SK-N-SH (cell line): ENCODE data around the gene ELOVL2. TPM values are rescaled to one million over a fixed set of nuclear protein-coding genes. Genes with fewer than 3 reads are reported as not detected.

Experiments
- CTCF ChIA-PET: fragments of 300-600, 350-600 bp; formaldehyde crosslinking; extraction: SDS; loops from one replicate; lab custom pipeline; 2021; lab: Yijun Ruan, JAX
- POLR2A ChIA-PET: fragments of 350-600 bp; sonication (Branson Sonifier 250); formaldehyde crosslinking; extraction: SDS; loops from one replicate; lab custom pipeline; 2020; ENCODE audit warnings: antibody characterized with exemption, inconsistent platforms; lab: Yijun Ruan, JAX
- DNase-seq: peaks from one replicate; pipeline ENCODE4 v3.0.0; 2012
- H2AFZ ChIP-seq: fragments of 200-600 bp; sonication (generic); 2 replicates; pipeline ENCODE4 v1.8.1; 2016; ENCODE audit warnings: antibody characterized with exemption, mild to moderate bottlenecking, low read depth
- H3F3A ChIP-seq: fragments of 200-600 bp; sonication (generic); replicated peaks from 2 replicates; pipeline ENCODE3; 2016; ENCODE audit warnings: antibody characterized with exemption, mild to moderate bottlenecking; ENCODE audit not compliant: insufficient read depth
- H3K27ac ChIP-seq, 2 experiments: fragments of 200-500 bp in 1 of 2; fragments of 200-600 bp in 1 of 2; sonication (Bioruptor generic) in 1 of 2; sonication (generic), shearing (Covaris generic) in 1 of 2; 2 replicates each; pipeline versions ENCODE4 v1.5.1 to v1.6.1; 2014 to 2016; ENCODE audit warnings: low read depth in 2 of 2, inconsistent platforms in 1 of 2, low read length in 1 of 2, mild to moderate bottlenecking in 1 of 2, mixed read lengths in 1 of 2
- H3K27me3 ChIP-seq: fragments of 200-600 bp; sonication (generic), shearing (Covaris generic); 2 replicates; pipeline ENCODE4 v1.6.1; 2016; ENCODE audit warnings: mixed run types; ENCODE audit not compliant: insufficient read depth
- H3K36me3 ChIP-seq, 2 experiments: fragments of 200-500 bp in 1 of 2; fragments of 200-600 bp in 1 of 2; sonication (Bioruptor generic) in 1 of 2; sonication (generic) in 1 of 2; replicated peaks in 1 of 2; 2 replicates each; pipeline versions ENCODE3 to v1.5.1; 2014 to 2016; ENCODE audit warnings: low read length in 1 of 2, mild to moderate bottlenecking in 1 of 2; ENCODE audit not compliant: insufficient read depth in 2 of 2, control insufficient read depth in 1 of 2
- H3K4me1 ChIP-seq, 2 experiments: fragments of 200-500 bp in 1 of 2; fragments of 200-600 bp in 1 of 2; sonication (Bioruptor generic) in 1 of 2; sonication (generic), shearing (Covaris generic) in 1 of 2; 2 replicates each; pipeline versions ENCODE4 v1.5.1 to v1.6.1; 2014 to 2016; ENCODE audit warnings: low read depth in 1 of 2, low read length in 1 of 2, mixed run types in 1 of 2; ENCODE audit not compliant: insufficient read depth in 2 of 2, control insufficient read depth in 1 of 2
- H3K4me2 ChIP-seq: fragments of 200-600 bp; sonication (generic), shearing (Covaris generic); 2 replicates; pipeline ENCODE4 v1.6.1; 2017; ENCODE audit warnings: mixed run types
- H3K4me3 ChIP-seq, 2 experiments: fragments of 200-500 bp in 1 of 2; fragments of 200-600 bp in 1 of 2; sonication (Bioruptor generic) in 1 of 2; sonication (generic), shearing (Covaris generic) in 1 of 2; 2 replicates each; pipeline versions ENCODE4 v1.5.1 to v1.8.1; 2014 to 2016; ENCODE audit warnings: low read depth in 2 of 2, inconsistent platforms in 1 of 2, low read length in 1 of 2, mild to moderate bottlenecking in 1 of 2, mixed read lengths in 1 of 2, moderate library complexity in 1 of 2
- H3K79me2 ChIP-seq: fragments of 200-600 bp; sonication (generic); 2 replicates; pipeline ENCODE4 v1.8.1; 2017; ENCODE audit warnings: mild to moderate bottlenecking; ENCODE audit not compliant: insufficient read depth
- H3K9ac ChIP-seq: fragments of 200-600 bp; sonication (generic); 2 replicates; pipeline ENCODE4 v1.6.1; 2017; ENCODE audit warnings: mixed run types
- H3K9me2 ChIP-seq: fragments of 200-600 bp; sonication (generic); 2 replicates; pipeline ENCODE4 v1.6.1; 2017; ENCODE audit warnings: mixed run types
- H3K9me3 ChIP-seq: fragments of 200-600 bp; sonication (generic); 2 replicates; pipeline ENCODE4 v1.6.1; 2017; ENCODE audit warnings: mixed run types, mild to moderate bottlenecking, moderate library complexity
- H4K20me1 ChIP-seq: fragments of 200-600 bp; sonication (generic); 2 replicates; pipeline ENCODE4 v1.6.1; 2017; ENCODE audit warnings: mild to moderate bottlenecking, mixed run types; ENCODE audit not compliant: insufficient read depth
- CHD2 ChIP-seq: fragments of 150-350 bp; IDR thresholded peaks from 2 replicates; pipeline ENCODE4 v1.6.1; 2018; ENCODE audit warnings: low read length; ENCODE audit not compliant: partially characterized antibody
- ELF1 ChIP-seq: IDR thresholded peaks from 2 replicates; pipeline ENCODE4 v1.4.0; 2012
- EP300 ChIP-seq, 2 experiments: IDR thresholded peaks; 2 replicates each; pipeline versions ENCODE4 v1.4.0 to v1.6.1; 2012; ENCODE audit warnings: borderline replicate concordance in 1 of 2, low read depth in 1 of 2, low read length in 1 of 2
- FOSL2 ChIP-seq: IDR thresholded peaks from 2 replicates; pipeline ENCODE4 v1.4.0; 2012; ENCODE audit warnings: low read depth, mild to moderate bottlenecking, moderate library complexity, borderline replicate concordance
- FOXM1 ChIP-seq: IDR thresholded peaks from 2 replicates; pipeline ENCODE4 v1.4.0; 2012; ENCODE audit warnings: low read depth, mild to moderate bottlenecking
- JUND ChIP-seq: IDR thresholded peaks from 2 replicates; pipeline ENCODE4 v1.4.0; 2012
- MEF2A ChIP-seq: IDR thresholded peaks from 2 replicates; pipeline ENCODE4 v1.4.0; 2012; ENCODE audit warnings: low read depth, borderline replicate concordance
- MXI1 ChIP-seq: IDR thresholded peaks from 2 replicates; pipeline ENCODE4 v1.6.1; 2012; ENCODE audit warnings: mild to moderate bottlenecking, low read depth, low read length, improper control_type of control experiment
- NFIC ChIP-seq: IDR thresholded peaks from 2 replicates; pipeline ENCODE4 v1.4.0; 2012; ENCODE audit warnings: borderline replicate concordance
- NRF1 ChIP-seq: IDR thresholded peaks from 2 replicates; pipeline ENCODE4 v1.6.1; 2012; ENCODE audit warnings: low read depth, mild to moderate bottlenecking, low read length
- POLR2AphosphoS5 ChIP-seq: IDR thresholded peaks from 2 replicates; pipeline ENCODE4 v1.6.1; 2012; ENCODE audit warnings: low read depth, low read length
- RCOR1 ChIP-seq: fragments of 150-350 bp; IDR thresholded peaks from 2 replicates; pipeline ENCODE4 v1.6.1; 2017; ENCODE audit warnings: antibody characterized with exemption, low read length
- RXRA ChIP-seq: IDR thresholded peaks from 2 replicates; pipeline ENCODE4 v1.4.0; 2012; ENCODE audit warnings: low read depth, mild to moderate bottlenecking, borderline replicate concordance
- SMC3 ChIP-seq: IDR thresholded peaks from 2 replicates; pipeline ENCODE4 v1.6.1; 2012; ENCODE audit warnings: low read depth, low read length, improper control_type of control experiment
- TAF1 ChIP-seq: IDR thresholded peaks from 2 replicates; pipeline ENCODE4 v1.6.1; 2012; ENCODE audit warnings: low read depth, mild to moderate bottlenecking, low read length, moderate library complexity, borderline replicate concordance
- WGBS: methylation state at CpG from one replicate; pipeline ENCODE4 v1.1.6; 2017; ENCODE audit warnings: low lambda C conversion rate; 5-methylcytosine and 5-hydroxymethylcytosine counted together
- polyA plus RNA-seq, 3 experiments: library from polyadenylated mRNA; depleted of rRNA; stranded (reverse); fragments of >200 nt; gene quantifications; 2 replicates each; pipeline ENCODE4 v1.2.3, GENCODE V29; 2012
- TF ChIP-seq, protein P1 (sequence below): IDR thresholded peaks from 2 replicates; pipeline ENCODE4; 2012
- TF ChIP-seq, protein P2 (sequence below): IDR thresholded peaks from 2 replicates; pipeline ENCODE4 v1.4.0; 2012; ENCODE audit warnings: low read depth
- TF ChIP-seq, protein P3 (sequence below): fragments of 200-600 bp; sonication (generic); IDR thresholded peaks from 2 replicates; pipeline ENCODE4 v1.6.1; 2017; ENCODE audit warnings: antibody characterized with exemption, mild to moderate bottlenecking, moderate library complexity

The ELOVL2 gene
- polyA plus RNA-seq, 1 of the 3 experiments (the other 2 are of a cell fraction): 0.39 TPM

DNA sequence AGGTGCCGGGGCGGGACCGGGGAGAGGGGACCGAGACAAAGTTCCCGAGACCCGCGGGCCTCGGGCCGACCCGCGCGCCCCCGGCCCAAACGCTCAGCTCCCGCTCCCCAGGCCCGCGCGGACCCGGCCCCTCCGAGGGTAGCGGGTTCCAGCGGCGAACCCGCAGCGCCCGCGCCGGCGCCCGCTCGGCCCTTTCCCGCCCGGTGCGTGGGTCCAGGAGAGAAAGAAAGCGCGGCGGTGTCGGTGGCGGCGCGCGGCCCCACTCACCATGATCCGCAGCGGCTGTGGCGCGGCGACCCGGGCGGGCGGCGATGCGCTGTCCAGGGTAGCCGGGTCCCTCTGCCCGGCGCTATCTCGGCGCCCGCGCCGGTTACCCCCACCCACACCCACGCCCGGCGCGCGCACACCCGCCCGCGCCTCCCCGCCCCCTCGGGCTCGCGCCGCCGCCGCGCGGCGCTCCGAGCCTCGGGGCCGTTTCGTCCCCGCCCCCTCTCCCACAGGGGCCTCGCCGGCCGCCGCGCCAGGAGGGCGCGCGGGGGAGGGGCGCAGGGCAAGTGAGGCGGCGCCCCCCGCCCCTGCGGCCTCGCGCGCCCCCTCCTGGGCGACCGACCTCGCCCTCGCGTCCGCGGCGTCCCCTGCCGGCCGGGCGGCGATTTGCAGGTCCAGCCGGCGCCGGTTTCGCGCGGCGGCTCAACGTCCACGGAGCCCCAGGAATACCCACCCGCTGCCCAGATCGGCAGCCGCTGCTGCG is at the start of gene ELOVL2 (continued):
- TF ChIP-seq RCOR1: peak; percentile 50; the same call in 1 of the 2 replicates
- TF ChIP-seq NRF1: peak; percentile 10; the same call in 1 of the 2 replicates
- TF ChIP-seq, protein P1, sequence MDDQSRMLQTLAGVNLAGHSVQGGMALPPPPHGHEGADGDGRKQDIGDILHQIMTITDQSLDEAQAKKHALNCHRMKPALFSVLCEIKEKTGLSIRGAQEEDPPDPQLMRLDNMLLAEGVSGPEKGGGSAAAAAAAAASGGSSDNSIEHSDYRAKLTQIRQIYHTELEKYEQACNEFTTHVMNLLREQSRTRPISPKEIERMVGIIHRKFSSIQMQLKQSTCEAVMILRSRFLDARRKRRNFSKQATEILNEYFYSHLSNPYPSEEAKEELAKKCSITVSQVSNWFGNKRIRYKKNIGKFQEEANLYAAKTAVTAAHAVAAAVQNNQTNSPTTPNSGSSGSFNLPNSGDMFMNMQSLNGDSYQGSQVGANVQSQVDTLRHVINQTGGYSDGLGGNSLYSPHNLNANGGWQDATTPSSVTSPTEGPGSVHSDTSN: no peak
- TF ChIP-seq CHD2: peak; percentile 6
- no peak for TF ChIP-seq EP300 (IDR thresholded peaks at IDR 0.05; ENCODE audit: borderline replicate concordance in 1 of 2, low read depth in 1 of 2, low read length in 1 of 2)
- no peak for TF ChIP-seq ELF1
- TF ChIP-seq SMC3: peak; percentile 46

DNA sequence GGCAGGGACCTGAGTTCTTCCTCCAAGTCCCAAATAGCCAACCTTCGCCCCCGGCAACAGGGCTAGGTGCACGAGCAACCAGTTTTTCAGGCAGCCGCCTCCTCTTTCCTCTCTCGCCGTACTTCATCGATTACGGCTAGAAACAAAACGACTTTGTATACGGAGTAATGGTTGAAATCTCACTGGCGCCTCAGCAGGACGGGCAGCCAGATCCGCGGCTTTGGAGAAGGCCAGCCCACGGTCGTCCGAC is 49.2 kb upstream of the ELOVL2 start:
- no peaks in the 10 kb centered on the region for H3K9me2 ChIP-seq
- H3K9ac ChIP-seq: peak overlapping the region; percentile 93
- peaks cover 16% of the 10 kb centered on the region for H3F3A ChIP-seq
- H3K27ac ChIP-seq: peak overlapping the region; percentile 90 to 95
- WGBS: under 1% methylated on average over 15 of the region's 17 CpGs
- H3K36me3 ChIP-seq: peaks cover 0 to 4% of the 10 kb centered on the region in 2 experiments
- H3K27me3 ChIP-seq: no peaks in the 10 kb centered on the region
- no peak for DNase-seq
- CTCF ChIA-PET: interaction anchor here (0.6 to 1.6 kb wide), 12 partner anchors 9 to 483 kb away, joined by 3 to 7 read pairs (median 4); no protein-coding TSS in a partner anchor
- H3K4me1 ChIP-seq: peaks cover 8 to 10% of the 10 kb centered on the region in 2 experiments; a peak in 3 of 4 replicates
- peaks cover 11% of the 10 kb centered on the region for H4K20me1 ChIP-seq
- POLR2A ChIA-PET: interaction anchor here (0.7 kb wide), 1 partner anchor 128 kb away, joined by 4 read pairs; no protein-coding TSS in a partner anchor
- no peaks in the 10 kb centered on the region for H3K9me3 ChIP-seq
- peak overlapping the region; percentile 86 to 87 for H3K4me3 ChIP-seq
- H2AFZ ChIP-seq: peak overlapping the region; percentile 98
- peaks cover 42% of the 10 kb centered on the region for H3K79me2 ChIP-seq
- peak overlapping the region; percentile 91 for H3K4me2 ChIP-seq
- no peak for TF ChIP-seq ELF1
- peak; percentile 89; the same call in 1 of the 2 replicates for TF ChIP-seq POLR2AphosphoS5
- TF ChIP-seq, protein P2, sequence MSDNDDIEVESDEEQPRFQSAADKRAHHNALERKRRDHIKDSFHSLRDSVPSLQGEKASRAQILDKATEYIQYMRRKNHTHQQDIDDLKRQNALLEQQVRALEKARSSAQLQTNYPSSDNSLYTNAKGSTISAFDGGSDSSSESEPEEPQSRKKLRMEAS: no peak
- TF ChIP-seq, all 33 proteins: peak for 1

GRCh38 chr6:11092668-11093375 is 48.7 kb upstream of the ELOVL2 start:
- Histone ChIP-seq H3K36me3 (no peaks in the 10 kb centered on the region), H3K9ac (peak overlapping the region; percentile 93), H3K9me3 (no peaks in the 10 kb centered on the region), H3K4me2 (peak overlapping the region; percentile 91), H3K27me3 (no peaks in the 10 kb centered on the region), H3K4me3 (peak overlapping the region; percentile 86 to 87), H3K4me1 (peaks cover 8 to 10% of the 10 kb centered on the region in 2 experiments; a peak in 3 of 4 replicates), H3K79me2 (peaks cover 37% of the 10 kb centered on the region), H3K9me2 (no peaks in the 10 kb centered on the region), H3K27ac (peak overlapping the region; percentile 90 to 95), H4K20me1 (peaks cover 11% of the 10 kb centered on the region), H2AFZ (peak overlapping the region; percentile 98), H3F3A (peaks cover 16% of the 10 kb centered on the region)
- ChIA-PET POLR2A (no interaction called here), CTCF (interaction anchor here (0.6 to 1.6 kb wide), 11 partner anchors 9 to 483 kb away, joined by 3 to 7 read pairs (median 3); no protein-coding TSS in a partner anchor)
- no peak for DNase-seq
- TF ChIP-seq FOXM1 (no peak), FOSL2 (no peak), NRF1 (no peak), RXRA (no peak), NFIC (no peak), TAF1 (no peak), MEF2A (no peak), MXI1 (no peak), JUND (no peak)
- TF ChIP-seq, protein P3, sequence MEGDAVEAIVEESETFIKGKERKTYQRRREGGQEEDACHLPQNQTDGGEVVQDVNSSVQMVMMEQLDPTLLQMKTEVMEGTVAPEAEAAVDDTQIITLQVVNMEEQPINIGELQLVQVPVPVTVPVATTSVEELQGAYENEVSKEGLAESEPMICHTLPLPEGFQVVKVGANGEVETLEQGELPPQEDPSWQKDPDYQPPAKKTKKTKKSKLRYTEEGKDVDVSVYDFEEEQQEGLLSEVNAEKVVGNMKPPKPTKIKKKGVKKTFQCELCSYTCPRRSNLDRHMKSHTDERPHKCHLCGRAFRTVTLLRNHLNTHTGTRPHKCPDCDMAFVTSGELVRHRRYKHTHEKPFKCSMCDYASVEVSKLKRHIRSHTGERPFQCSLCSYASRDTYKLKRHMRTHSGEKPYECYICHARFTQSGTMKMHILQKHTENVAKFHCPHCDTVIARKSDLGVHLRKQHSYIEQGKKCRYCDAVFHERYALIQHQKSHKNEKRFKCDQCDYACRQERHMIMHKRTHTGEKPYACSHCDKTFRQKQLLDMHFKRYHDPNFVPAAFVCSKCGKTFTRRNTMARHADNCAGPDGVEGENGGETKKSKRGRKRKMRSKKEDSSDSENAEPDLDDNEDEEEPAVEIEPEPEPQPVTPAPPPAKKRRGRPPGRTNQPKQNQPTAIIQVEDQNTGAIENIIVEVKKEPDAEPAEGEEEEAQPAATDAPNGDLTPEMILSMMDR: no peak
- WGBS: 26% methylated on average over 10 of the region's 10 CpGs
